Measurements from ENCODE around the gene SCAMP1. TPM values are rescaled to one million over a fixed set of nuclear protein-coding genes. Genes with fewer than 3 reads are reported as not detected.
"Not testable (repeated sequence)": the region's sequence is repeated elsewhere in the genome, so short reads cannot be mapped to it uniquely, and the experiment has no call there.

Gene SCAMP1
- total RNA-seq, 1 experiment from 2014 or later, result 20.2 TPM

DNA sequence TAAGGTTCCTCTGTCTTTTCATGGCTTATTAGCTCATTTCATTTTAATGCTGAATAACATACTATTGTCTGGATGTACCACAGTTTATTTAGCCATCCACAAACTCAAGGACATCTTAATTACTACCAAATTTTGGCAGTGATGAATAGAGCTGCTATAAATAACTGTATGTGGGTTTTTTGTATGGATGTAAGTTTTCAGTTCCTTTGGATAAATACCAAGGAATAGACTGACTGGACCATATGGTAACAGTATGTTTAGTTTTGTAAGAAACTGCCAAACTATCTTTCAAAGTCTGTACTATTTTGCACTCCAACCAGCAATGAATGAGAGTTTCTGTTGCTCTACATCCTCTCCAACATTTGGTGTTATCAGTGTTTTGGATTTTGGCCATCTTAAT, 38.7 kb downstream of the SCAMP1 start:
- Histone ChIP-seq H3K36me3 (no peaks in the 10 kb centered on the region), H3K27me3 (no peaks in the 10 kb centered on the region), H3K9me3 (no peaks in the 10 kb centered on the region), H3K4me3 (no peak overlapping the region)
- no peak for DNase-seq

DNA sequence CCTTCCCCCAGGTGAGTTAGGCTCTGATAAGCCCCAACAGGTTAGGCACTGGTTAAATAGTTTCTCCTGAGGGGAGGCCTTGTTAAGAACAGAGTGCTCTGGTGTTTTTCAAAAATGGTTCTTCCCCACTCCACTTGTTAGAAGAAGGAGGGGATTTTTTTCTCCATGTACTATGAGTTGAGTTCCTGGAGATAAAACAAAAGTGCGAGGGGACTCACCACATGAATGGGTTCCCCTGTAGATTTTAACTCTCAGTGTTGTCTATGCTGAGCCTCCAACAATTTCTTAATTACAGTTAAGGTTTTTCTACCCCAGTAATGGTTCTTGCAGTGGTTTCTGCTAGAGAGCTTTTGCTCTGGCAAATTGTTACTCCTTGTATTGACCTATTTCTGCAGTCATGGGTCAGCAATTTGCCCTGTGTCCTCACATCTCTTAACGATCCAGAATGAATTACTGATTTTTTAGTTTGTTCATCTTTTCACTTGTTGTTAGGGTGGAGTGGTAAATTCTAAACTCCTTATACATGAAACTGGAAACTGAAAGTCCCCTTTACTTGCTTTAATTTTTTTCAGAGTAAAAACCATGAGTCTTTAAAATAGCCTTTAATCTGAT, 44.4 kb downstream of the SCAMP1 start:
- H3K27me3 ChIP-seq, result no peaks in the 10 kb centered on the region
- H3K36me3 ChIP-seq, result no peaks in the 10 kb centered on the region
- DNase-seq, result no peak
- no peak overlapping the region for H3K4me3 ChIP-seq
- no peaks in the 10 kb centered on the region; the same call in 1 of the 2 replicates for H3K9me3 ChIP-seq

DNA sequence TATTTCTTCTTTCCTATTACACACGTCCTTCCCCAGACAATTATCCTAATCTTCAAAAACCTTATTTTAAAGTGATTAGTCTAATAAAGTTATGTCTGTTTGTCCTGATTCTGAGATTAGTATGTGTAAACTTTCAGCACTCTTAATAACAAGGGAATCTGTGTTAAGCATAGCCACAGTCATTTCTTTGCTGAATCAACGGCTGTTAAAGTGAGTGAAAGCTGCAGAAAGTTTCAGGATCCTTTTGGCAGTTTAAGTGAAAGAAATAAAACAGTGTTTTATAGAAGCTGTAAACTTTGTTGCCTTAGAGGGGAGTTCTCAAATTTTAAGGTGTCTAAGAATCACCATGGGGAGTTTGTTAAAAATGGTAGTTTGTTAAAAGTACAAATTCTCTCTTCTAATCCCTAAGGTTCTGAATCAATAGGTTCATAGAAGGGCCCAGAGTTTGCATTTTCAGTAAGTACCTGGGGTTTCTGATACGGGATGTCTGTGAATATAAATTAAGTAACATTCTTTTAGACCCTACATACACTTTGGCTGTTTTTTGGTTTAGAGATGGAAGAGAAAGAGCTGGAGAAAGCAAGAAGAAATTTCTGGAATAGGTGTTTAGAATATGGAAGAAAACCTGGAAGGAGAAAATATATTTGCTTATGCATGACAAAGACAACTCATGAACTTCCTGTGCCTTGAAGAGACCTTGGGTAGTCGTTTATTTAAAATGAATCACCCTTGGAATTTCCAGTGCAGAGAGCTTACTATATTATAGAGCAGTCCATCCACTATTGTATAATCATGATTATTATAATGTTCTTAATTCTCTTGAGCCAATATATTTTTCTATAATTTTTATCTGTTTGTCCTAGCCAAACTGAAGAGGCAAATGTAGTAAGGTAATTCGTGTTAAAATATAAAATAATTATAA, 45.7 kb downstream of the SCAMP1 start:
- Histone ChIP-seq H3K4me3 (no peak overlapping the region), H3K9me3 (no peaks in the 10 kb centered on the region; the same call in 1 of the 2 replicates), H3K27me3 (no peaks in the 10 kb centered on the region), H3K36me3 (no peaks in the 10 kb centered on the region)
- no peak for DNase-seq

DNA sequence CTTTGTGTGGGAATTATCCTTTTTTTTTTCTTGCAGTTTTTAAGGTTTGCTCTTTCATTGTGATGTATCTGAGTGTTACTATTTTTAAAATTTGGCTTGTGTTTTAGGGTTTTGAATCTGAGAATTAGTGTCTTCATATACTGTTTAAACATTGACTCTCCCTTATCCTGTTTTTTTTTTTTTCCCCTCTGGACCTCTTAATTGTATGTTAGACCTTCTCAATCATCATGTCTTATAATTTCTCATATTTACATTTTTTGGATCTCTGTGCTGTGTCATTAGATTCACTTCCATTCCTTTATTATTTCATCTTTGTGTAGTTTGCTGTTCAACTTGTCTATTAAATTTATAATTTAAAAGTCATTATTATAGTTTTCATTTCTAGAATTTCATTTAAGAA, 47.0 kb downstream of the SCAMP1 start:
- DNase-seq, result no peak
- Histone ChIP-seq H3K9me3 (no peaks in the 10 kb centered on the region; the same call in 1 of the 2 replicates), H3K4me3 (no peak overlapping the region), H3K27me3 (no peaks in the 10 kb centered on the region), H3K36me3 (no peaks in the 10 kb centered on the region)

DNA sequence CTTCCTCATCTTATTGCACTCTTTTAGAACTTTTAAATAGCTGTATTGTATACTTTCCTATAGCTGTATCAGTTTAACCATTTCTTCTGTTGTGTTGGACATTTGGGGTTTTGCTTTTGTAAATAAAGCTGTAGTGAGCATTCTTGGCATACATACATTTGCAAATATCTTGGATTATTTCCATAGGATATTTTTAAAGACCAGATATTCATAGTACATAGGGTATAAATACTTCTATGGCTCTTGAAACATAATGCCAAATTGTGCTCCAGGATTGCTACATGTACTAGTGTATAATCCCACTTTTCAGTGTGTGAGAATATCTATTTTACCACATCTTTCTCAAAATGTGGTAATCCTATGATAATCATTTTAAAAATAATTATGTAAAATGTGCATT, 51.2 kb downstream of the SCAMP1 start:
- Histone ChIP-seq H3K36me3 (no peaks in the 10 kb centered on the region), H3K4me3 (no peak overlapping the region), H3K9me3 (no peaks in the 10 kb centered on the region; the same call in 1 of the 2 replicates), H3K27me3 (no peaks in the 10 kb centered on the region)
- no peak for DNase-seq

DNA sequence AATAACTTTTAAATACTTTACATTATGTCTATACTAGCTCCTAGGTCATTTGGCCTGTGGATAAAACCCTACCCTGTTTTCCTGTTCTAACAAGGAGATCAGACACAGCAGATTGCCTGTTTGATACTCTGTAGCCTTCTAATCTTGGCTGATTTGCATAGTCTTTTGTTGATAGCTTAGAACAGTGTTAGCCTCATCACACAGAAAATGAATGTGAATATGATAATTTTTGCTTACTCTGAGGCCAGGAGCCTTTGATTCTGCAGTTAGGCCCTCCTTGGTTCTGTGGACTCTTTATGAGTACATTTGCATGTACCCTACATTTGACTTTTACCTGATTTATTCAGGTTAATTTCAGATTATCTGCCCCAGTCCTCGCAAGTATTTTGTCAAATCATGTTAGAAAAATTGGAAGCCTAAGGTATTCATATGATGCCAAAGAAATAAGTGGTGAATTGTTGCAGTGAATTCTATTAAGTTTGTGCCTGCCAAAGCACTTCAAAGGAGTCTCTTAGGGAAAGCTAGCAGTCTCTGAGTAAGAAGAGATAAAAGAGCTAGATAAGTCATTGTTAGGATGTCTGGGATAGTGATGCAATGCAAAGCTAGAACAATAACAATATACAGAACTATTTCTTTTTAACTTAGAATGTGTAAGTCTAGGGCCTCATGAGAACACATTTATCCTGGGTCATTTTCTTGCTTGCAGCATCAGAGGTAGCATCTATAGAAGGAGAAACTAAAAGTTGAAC, 56.4 kb downstream of the SCAMP1 start:
- no peaks in the 10 kb centered on the region for H3K9me3 ChIP-seq
- H3K27me3 ChIP-seq, result no peaks in the 10 kb centered on the region
- DNase-seq, result no peak
- no peak overlapping the region for H3K4me3 ChIP-seq
- no peaks in the 10 kb centered on the region for H3K36me3 ChIP-seq

DNA sequence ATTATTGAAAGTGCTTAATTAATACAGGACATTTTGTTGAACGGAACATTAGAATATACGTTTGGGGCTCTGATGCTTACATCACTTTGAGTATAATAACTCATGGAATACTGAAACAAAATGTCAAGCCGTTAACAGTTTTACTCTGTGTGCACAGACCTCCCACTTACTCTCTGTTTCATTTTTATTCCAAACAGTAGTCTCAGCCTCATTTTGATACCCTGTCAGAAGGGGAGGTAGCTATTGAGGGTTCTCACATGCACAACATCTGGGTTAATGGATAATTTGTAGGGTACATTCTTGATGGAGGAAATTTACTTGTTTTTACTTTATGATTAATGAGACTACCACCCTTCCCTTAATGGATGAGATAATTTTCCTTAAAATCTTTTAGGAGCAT, 59.0 kb downstream of the SCAMP1 start:
- H3K36me3 ChIP-seq, result no peaks in the 10 kb centered on the region
- no peaks in the 10 kb centered on the region for H3K27me3 ChIP-seq
- no peaks in the 10 kb centered on the region for H3K9me3 ChIP-seq
- no peak overlapping the region for H3K4me3 ChIP-seq
- no peak for DNase-seq

DNA sequence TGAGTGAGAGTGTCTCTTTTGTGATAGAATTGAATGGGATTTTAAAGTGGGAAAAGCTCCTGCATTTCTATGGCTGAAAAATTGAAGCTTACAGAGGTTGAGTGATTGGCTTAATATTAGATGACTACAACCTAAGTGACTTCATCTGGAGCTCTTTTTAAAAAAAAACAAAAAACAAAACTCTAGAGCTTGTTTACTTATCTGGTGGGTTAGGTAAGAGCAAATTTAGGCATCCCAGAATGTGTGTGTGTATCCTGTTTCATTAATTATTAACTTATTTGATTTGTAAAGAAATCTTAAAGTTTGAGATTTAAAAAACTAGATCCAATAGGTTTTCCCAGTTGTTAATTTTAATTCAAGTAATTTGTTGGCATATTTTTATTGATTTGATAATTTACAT, 60.1 kb downstream of the SCAMP1 start:
- H3K4me3 ChIP-seq, result no peak overlapping the region
- DNase-seq, result no peak
- no peaks in the 10 kb centered on the region for H3K27me3 ChIP-seq
- H3K36me3 ChIP-seq, result no peaks in the 10 kb centered on the region
- no peaks in the 10 kb centered on the region for H3K9me3 ChIP-seq

DNA sequence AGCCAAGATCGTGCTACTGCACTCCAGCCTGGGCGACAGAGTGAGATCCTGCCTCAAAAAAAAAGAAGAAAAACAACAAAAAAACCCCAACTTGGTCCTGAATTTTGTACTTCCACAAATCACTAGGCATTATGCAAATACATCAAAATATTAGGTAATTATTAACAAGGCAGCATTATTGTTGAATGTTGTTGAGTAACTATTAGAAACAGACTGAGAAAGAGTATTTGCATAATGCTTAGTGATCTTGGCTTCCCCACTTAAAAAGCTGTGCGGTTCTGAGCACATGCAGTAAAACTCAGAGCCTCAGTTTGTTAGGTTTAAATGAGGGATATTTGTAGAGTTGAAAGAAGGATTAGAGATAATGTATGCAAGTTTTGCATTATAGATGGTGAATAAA, 64.2 kb downstream of the SCAMP1 start:
- no peaks in the 10 kb centered on the region for H3K27me3 ChIP-seq
- no peaks in the 10 kb centered on the region; the same call in 1 of the 2 replicates for H3K36me3 ChIP-seq
- no peak for DNase-seq
- no peaks in the 10 kb centered on the region for H3K9me3 ChIP-seq
- H3K4me3 ChIP-seq, result no peak overlapping the region

DNA sequence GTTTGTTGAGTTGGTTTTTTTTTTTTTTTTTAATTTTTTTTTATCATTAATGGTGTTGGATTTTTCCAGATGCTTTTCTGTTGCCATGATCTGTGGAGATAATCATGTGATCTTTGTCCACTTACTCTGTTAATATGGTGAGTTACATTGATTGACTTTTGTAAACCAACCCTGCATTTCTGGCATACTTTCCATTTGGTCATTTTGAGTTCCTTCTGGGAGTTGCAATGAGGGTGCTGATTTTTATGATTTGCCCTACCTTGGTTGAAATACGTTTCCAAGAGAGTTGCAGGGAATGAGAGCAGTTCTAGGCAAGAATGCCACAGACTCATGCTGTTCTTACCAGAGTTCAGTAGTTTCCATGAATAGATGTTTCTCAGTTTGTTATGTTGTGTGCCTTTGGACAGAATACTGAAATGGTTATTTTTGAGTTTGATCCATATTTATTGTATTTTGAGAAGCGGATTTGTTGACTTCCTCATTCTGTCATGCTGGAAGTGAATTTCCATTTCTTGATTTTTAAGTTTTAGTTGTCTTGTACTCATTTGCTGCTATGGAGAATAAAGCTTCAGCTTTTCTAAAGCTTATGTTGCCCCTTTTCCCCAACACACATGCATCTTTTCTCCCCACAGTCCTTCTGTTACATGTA, 69.0 kb downstream of the SCAMP1 start:
- H3K27me3 ChIP-seq, result no peaks in the 10 kb centered on the region
- no peaks in the 10 kb centered on the region; the same call in 1 of the 2 replicates for H3K36me3 ChIP-seq
- H3K9me3 ChIP-seq, result no peaks in the 10 kb centered on the region
- no peak for DNase-seq
- no peak overlapping the region for H3K4me3 ChIP-seq

DNA sequence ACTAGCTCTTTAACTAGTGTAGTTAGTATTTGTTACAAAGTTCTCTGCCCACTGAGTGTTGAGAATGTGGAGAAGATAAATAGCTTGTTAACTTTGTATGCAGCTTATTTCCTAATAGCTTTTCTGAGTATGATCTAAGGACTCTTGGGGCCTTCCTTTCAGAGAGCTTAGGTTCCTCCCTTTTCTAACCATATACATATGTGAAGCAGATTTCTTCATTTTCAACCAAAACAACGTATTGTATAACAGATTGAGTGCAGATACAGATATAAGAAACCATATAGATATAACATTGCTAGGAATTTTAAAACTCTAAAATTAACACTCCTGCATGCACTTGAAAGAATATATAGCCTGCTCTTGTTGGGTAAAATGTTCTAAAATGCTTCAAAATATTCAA, 70.4 kb downstream of the SCAMP1 start:
- Histone ChIP-seq H3K4me3 (no peak overlapping the region), H3K9me3 (no peaks in the 10 kb centered on the region)
- DNase-seq, result no peak

DNA sequence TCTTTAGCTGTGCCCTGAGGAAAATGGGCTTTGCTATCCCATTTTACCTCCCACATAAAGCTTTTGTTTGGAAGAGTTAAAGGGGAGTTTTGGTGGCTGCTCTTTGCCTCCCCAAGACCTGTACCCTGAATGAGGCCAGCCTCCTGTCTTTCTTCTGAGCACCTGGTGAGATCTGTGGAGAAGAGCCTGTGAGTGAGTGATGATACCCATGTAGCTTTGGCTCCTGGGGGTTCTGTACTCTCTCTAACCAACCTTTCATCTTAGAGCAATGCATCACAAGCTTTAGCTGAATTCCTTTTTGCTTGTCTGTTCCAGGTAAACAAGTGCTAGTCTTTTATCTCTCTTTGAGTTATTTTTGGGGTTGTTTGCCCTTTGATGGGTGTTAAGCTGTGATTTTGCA, 73.6 kb downstream of the SCAMP1 start:
- H3K4me3 ChIP-seq, result no peak overlapping the region
- H3K27me3 ChIP-seq, result no peaks in the 10 kb centered on the region
- H3K36me3 ChIP-seq, result no peaks in the 10 kb centered on the region
- no peak for DNase-seq
- no peaks in the 10 kb centered on the region for H3K9me3 ChIP-seq

More for the DNA sequence above, 70.4 kb downstream of the SCAMP1 start:
- Histone ChIP-seq H3K27me3 (no peaks in the 10 kb centered on the region), H3K36me3 (no peaks in the 10 kb centered on the region; the same call in 1 of the 2 replicates)

DNA sequence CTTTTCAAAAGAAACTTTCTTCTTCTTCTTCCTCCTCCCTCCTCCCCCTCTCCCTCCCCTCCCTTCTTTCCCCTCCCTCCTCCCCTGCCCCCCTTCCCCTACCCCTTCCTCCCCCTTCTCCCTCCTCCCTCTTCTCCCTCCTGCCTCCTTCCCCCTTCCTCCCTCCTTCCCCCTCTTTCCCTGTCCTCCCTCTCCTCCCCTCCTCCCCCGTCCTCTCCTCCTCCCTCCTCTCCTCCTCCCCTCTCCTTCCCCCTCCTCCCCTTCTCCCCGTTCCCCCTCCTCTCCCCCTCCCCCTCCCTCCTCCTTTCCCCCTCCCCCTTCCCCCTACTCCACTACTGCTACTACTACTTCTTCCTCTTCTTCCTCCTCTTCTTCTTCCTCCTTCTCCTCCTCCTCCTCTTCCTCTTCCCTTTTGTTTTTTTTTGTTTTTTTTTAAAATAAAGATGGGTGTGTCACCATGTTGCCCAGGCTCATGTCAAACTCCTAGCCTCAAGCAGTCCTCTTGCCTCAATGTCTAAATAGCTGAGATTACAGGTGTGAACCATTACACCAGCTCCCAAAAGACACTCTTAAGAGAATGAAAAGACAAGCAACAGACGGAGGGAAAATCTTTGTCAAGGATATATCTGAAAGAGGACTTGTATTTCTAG, 87.5 kb downstream of the SCAMP1 start:
- no peaks in the 10 kb centered on the region for H3K9me3 ChIP-seq
- no peak overlapping the region for H3K4me3 ChIP-seq
- no peaks in the 10 kb centered on the region for H3K27me3 ChIP-seq
- no peak for DNase-seq
- H3K36me3 ChIP-seq, result no peaks in the 10 kb centered on the region

DNA sequence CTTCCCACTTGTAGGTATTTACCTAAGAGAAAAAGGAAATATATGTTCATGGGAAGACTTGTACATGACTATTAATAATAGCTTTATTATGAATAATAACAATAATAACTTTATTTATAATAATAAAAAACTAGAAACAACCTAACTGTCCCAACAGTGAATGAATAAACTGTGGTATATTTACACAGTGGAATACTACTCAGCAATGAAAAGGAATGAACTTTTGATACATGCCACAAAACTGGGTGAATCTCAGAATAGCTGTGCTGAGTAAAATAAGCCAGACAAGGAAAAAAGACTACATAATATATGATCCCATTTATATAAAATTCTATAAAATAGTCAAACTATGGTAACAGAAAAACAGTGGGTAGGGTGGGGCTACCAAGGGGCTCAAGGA, 88.7 kb downstream of the SCAMP1 start:
- H3K9me3 ChIP-seq, result no peaks in the 10 kb centered on the region
- no peak for DNase-seq
- H3K27me3 ChIP-seq, result no peaks in the 10 kb centered on the region
- H3K36me3 ChIP-seq, result no peaks in the 10 kb centered on the region
- no peak overlapping the region for H3K4me3 ChIP-seq

DNA sequence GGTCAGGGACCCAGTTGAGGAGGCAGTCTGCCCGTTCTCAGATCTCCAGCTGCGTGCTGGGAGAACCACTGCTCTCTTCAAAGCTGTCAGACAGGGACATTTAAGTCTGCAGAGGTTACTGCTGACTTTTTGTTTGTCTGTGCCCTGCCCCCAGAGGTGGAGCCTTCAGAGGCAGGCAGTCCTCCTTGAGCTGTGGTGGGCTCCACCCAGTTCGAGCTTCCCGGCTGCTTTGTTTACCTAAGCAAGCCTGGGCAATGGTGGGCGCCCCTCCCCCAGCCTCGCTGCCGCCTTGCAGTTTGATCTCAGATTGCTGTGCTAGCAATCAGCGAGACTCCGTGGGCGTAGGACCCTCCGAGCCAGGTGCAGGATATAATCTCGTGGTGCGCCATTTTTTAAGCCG, 97.1 kb downstream of the SCAMP1 start:
- H3K36me3 ChIP-seq, H3K4me3 ChIP-seq, H3K9me3 ChIP-seq, DNase-seq, H3K27me3 ChIP-seq: not testable (repeated sequence)

DNA sequence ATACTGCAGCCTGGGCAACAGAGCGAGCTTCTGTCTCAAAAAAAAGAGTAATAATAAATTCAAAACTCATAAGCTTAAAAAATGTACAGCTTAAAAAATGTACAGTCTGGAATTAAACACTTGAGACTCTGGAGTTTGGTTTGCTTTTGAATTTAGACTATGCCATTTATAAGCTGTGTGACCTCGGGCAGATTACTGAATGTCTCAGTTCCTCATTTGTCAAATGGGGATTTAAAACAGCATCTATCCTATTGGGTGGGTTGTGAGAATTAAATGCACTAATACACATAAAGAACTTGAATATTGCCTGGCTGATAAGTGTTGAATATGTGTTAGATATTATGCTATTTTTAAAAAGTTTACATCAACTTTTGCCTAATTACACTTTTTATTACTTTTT, 98.4 kb downstream of the SCAMP1 start:
- H3K36me3 ChIP-seq, result no peaks in the 10 kb centered on the region
- no peak for DNase-seq
- no peak overlapping the region for H3K4me3 ChIP-seq
- no peaks in the 10 kb centered on the region for H3K9me3 ChIP-seq
- no peaks in the 10 kb centered on the region for H3K27me3 ChIP-seq

Measured in MG63 (cell line).